Loucy (cell line): ENCODE results near the gene PRXL2B.

ENCODE experiments used
- H2AFZ ChIP-seq: fragments of 200-600 bp; sonication (generic); 2 replicates; pipeline ENCODE4 v1.6.0; 2016; ENCODE audit warnings: antibody characterized with exemption, mild to moderate bottlenecking, low read length, moderate library complexity
- H3F3A ChIP-seq: fragments of 200-600 bp; 2 replicates; pipeline ENCODE4 v1.6.0; 2016; ENCODE audit warnings: antibody characterized with exemption, low read depth, mild to moderate bottlenecking
- H3K27me3 ChIP-seq: fragments of 200-600 bp; sonication (generic); 2 replicates; pipeline ENCODE4 v1.6.1; 2014; ENCODE audit warnings: low read length, mild to moderate bottlenecking; ENCODE audit not compliant: insufficient read depth, poor library complexity, severe bottlenecking
- H3K36me3 ChIP-seq: fragments of 200-600 bp; sonication (generic); 2 replicates; pipeline ENCODE4 v1.6.1; 2016; ENCODE audit warnings: low read length; ENCODE audit not compliant: insufficient read depth
- H3K4me1 ChIP-seq: fragments of 200-600 bp; sonication (generic); 2 replicates; pipeline ENCODE4 v1.5.1; 2014; ENCODE audit warnings: low read length, mild to moderate bottlenecking; ENCODE audit not compliant: insufficient read depth, poor library complexity, severe bottlenecking
- H3K4me2 ChIP-seq: fragments of 200-600 bp; sonication (generic); 2 replicates; pipeline ENCODE4 v1.6.0; 2014; ENCODE audit warnings: antibody characterized with exemption, low read length, low read depth, mild to moderate bottlenecking; ENCODE audit not compliant: poor library complexity, severe bottlenecking
- H3K4me3 ChIP-seq: fragments of 200-600 bp; sonication (generic); 2 replicates; pipeline ENCODE4 v1.5.1; 2014; ENCODE audit warnings: low read length, mild to moderate bottlenecking, mixed read lengths; ENCODE audit not compliant: poor library complexity, severe bottlenecking
- H3K79me2 ChIP-seq: fragments of 200-600 bp; sonication (generic); 2 replicates; pipeline ENCODE4 v1.6.1; 2014; ENCODE audit warnings: low read length; ENCODE audit not compliant: insufficient read depth
- H3K9ac ChIP-seq: fragments of 200-600 bp; sonication (generic); 2 replicates; pipeline ENCODE4 v1.6.0; 2014; ENCODE audit warnings: mild to moderate bottlenecking, low read depth, low read length, moderate library complexity; ENCODE audit not compliant: poor library complexity, severe bottlenecking
- H3K9me2 ChIP-seq: fragments of 200-600 bp; sonication (generic); replicated peaks from 2 replicates; pipeline ENCODE4 v1.6.1; 2016; ENCODE audit warnings: low read depth, low read length, mixed read lengths
- H3K9me3 ChIP-seq: fragments of 200-600 bp; sonication (generic); 2 replicates; pipeline ENCODE4 v1.6.1; 2014; ENCODE audit warnings: mild to moderate bottlenecking, antibody characterized with exemption, low read length, low read depth; ENCODE audit not compliant: insufficient read depth
- H4K20me1 ChIP-seq: fragments of 200-600 bp; sonication (generic); 2 replicates; pipeline ENCODE4 v1.6.0; 2014; ENCODE audit warnings: antibody characterized with exemption, low read length, mild to moderate bottlenecking; ENCODE audit not compliant: insufficient read depth, poor library complexity, severe bottlenecking
- EZH2phosphoT487 ChIP-seq: fragments of 200-600 bp; IDR thresholded peaks from 2 replicates; pipeline ENCODE4 v1.6.1; 2018; ENCODE audit warnings: antibody characterized with exemption, mild to moderate bottlenecking, moderate library complexity, borderline replicate concordance
- TF ChIP-seq, protein P1 (sequence below): fragments of 200-600 bp; sonication (generic); conservative IDR thresholded peaks from 2 replicates; pipeline ENCODE4 v1.5.1; 2014; ENCODE audit warnings: mild to moderate bottlenecking, antibody characterized with exemption, low read length

PRXL2B gene

DNA sequence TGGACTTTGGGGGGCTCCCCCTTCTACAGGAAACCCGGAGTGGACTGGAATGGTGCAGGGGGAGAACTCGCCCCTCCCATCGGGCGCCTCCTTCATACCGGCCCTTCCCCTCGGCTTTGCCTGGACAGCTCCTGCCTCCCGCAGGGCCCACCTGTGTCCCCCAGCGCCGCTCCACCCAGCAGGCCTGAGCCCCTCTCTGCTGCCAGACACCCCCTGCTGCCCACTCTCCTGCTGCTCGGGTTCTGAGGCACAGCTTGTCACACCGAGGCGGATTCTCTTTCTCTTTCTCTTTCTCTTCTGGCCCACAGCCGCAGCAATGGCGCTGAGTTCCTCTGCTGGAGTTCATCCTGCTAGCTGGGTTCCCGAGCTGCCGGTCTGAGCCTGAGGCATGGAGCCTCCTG is 30.3 kb upstream of the PRXL2B start, which contains the start of gene TNFRSF14:
TSS of gene TNFRSF14 (plus strand) at position 95 of the 401 bp plus-strand sequence. CDS start at position 389, 294 bp downstream.
- H4K20me1 ChIP-seq, result peaks cover 9% of the 10 kb centered on the region
- H3K4me2 ChIP-seq, result peak within 1 kb of the TSS; percentile 95
- no peak for TF ChIP-seq EZH2phosphoT487
- no peaks in the 10 kb centered on the region for H3F3A ChIP-seq
- no peaks in the 10 kb centered on the region for H3K36me3 ChIP-seq
- H3K79me2 ChIP-seq, result peaks cover 21% of the 10 kb centered on the region
- no peak within 1 kb of the TSS for H2AFZ ChIP-seq
- H3K9me3 ChIP-seq, result no peaks in the 10 kb centered on the region
- H3K9ac ChIP-seq, result peak within 1 kb of the TSS; percentile 97
- H3K9me2 ChIP-seq, result no peaks in the 10 kb centered on the region
- peaks cover 27% of the 10 kb centered on the region for H3K4me1 ChIP-seq
- peak within 1 kb of the TSS; percentile 84 for H3K4me3 ChIP-seq
- no peaks in the 10 kb centered on the region for H3K27me3 ChIP-seq

DNA sequence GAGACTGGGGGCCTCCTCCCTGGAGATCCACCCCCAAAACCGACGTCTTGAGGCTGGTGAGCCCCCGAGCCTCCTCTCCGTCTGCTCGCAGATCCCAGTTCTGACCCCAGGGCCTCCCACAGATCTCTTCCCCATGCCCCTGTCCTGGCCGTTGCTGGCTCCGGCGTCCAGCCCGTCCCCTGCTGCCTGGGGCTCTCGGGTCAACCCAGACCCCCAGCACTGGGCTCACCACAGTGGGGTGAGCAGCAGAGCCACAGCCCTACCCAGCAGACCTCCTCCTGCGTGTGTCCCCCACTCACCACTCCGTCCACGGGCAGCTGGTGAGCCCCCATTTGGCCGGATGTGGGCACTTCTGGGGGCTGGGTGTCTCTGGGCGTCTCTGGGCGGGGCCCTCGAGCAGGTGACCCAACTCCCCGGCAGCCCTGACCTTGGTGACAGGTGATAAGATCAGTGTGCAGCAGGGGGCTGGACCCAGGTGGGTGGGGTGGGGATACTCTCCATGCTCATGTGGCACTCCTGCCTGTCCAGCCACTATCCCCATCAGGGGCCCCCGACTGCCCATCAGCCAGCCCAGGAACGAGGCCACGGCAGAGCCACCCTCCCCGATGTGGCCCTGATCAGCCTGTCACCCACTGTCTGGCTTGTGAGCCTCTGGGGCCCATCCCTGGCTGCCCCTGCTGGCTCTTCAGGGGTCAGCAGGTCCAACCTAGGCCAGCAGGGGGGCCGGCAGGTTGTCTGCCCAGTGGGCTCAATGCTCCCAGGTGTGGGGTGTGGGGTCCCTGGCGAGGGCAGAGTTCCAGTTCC is 29.7 kb upstream of the PRXL2B start:
- H4K20me1 ChIP-seq, result peaks cover 9% of the 10 kb centered on the region
- H3K79me2 ChIP-seq, result peaks cover 21% of the 10 kb centered on the region
- no peaks in the 10 kb centered on the region for H3K36me3 ChIP-seq
- no peak overlapping the region for H2AFZ ChIP-seq
- TF ChIP-seq, protein P1, sequence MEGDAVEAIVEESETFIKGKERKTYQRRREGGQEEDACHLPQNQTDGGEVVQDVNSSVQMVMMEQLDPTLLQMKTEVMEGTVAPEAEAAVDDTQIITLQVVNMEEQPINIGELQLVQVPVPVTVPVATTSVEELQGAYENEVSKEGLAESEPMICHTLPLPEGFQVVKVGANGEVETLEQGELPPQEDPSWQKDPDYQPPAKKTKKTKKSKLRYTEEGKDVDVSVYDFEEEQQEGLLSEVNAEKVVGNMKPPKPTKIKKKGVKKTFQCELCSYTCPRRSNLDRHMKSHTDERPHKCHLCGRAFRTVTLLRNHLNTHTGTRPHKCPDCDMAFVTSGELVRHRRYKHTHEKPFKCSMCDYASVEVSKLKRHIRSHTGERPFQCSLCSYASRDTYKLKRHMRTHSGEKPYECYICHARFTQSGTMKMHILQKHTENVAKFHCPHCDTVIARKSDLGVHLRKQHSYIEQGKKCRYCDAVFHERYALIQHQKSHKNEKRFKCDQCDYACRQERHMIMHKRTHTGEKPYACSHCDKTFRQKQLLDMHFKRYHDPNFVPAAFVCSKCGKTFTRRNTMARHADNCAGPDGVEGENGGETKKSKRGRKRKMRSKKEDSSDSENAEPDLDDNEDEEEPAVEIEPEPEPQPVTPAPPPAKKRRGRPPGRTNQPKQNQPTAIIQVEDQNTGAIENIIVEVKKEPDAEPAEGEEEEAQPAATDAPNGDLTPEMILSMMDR, result peak; percentile 36
- no peak for TF ChIP-seq EZH2phosphoT487
- no peaks in the 10 kb centered on the region for H3K9me3 ChIP-seq
- peak overlapping the region; percentile 95 for H3K4me2 ChIP-seq
- peak overlapping the region; percentile 97 for H3K9ac ChIP-seq
- peak overlapping the region; percentile 84 for H3K4me3 ChIP-seq
- H3K27me3 ChIP-seq, result no peaks in the 10 kb centered on the region
- H3F3A ChIP-seq, result no peaks in the 10 kb centered on the region
- H3K9me2 ChIP-seq, result no peaks in the 10 kb centered on the region
- peaks cover 27% of the 10 kb centered on the region for H3K4me1 ChIP-seq

DNA sequence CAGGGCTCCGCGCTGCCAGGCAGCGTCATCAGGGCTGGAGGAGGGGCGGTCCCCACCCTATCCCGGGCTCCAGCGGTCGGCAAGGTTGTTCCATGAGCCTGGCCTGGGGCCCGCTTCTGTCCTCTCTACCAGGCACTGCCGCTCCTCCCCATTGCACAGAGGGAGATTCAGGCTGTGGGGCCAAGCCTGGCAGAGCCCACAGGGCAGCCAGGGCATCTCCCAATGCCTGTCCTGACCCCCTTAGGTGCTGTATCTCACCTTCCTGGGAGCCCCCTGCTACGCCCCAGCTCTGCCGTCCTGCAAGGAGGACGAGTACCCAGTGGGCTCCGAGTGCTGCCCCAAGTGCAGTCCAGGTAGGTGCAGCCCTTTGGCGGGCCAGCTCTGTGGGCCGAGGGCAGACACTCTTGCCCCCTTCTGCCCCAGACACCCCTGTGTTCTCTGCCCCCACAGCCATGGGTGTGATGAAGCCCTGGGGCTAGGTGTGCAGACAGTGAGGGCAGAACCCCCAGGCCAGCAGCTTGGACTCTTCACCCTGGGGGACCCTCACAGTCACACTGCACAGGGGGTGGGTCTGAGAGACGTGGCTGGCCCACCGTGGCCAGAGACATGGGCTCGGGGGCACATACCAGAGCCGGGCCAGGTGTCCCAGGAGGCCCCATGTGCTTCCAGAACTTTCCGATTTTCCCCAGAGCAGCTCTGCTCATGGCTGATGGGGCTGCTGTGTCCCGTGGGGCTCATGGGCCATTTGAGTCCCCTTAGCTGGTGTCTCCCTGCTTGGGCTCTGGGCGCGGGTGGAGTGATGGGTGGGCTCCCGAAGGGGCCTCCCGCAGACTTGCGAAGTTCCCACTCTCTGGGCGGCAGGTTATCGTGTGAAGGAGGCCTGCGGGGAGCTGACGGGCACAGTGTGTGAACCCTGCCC is 28.8 kb upstream of the PRXL2B start:
- Histone ChIP-seq H2AFZ (no peak overlapping the region), H3K27me3 (no peaks in the 10 kb centered on the region), H3K79me2 (peaks cover 21% of the 10 kb centered on the region), H3F3A (no peaks in the 10 kb centered on the region), H3K4me3 (peak overlapping the region; percentile 84), H3K9me3 (no peaks in the 10 kb centered on the region), H3K4me1 (peaks cover 27% of the 10 kb centered on the region), H3K9ac (peak overlapping the region; percentile 97), H3K4me2 (peak overlapping the region; percentile 95), H3K9me2 (no peaks in the 10 kb centered on the region), H3K36me3 (no peaks in the 10 kb centered on the region), H4K20me1 (peaks cover 9% of the 10 kb centered on the region)
- TF ChIP-seq, protein P1, result no peak; the same call in 1 of the 2 replicates
- no peak for TF ChIP-seq EZH2phosphoT487
